Adrenal gland (tissue), 12 donors: ENCODE results near the gene ERCC5. TPM values are rescaled to one million over a fixed set of nuclear protein-coding genes. Genes with fewer than 3 reads are reported as not detected.
A peak's percentile ranks its signal among the peaks of the same experiment; 100 is the strongest.

Source experiments
- DNase-seq, 7 donors: peaks; one replicate each; pipeline ENCODE4 v3.0.0-alpha.2; 2019 to 2020
- H3K27ac ChIP-seq, 5 donors: fragments of 200-600 bp; sonication (generic) in 4 of 5; 1 replicate in 3 of 5; 2 replicates in 2 of 5; pipeline versions ENCODE4 v1.5.1 to v1.8.0; 2016 to 2020; ENCODE audit warnings: mild to moderate bottlenecking in 1 of 5
- H3K27me3 ChIP-seq: fragments of 200-600 bp; 2 replicates; pipeline ENCODE4 v1.8.0; 2021
- H3K36me3 ChIP-seq, 2 donors: fragments of 200-600 bp; replicated peaks in 1 of 2; 1 replicate in 1 of 2; 2 replicates in 1 of 2; pipeline versions ENCODE4 v1.5.1 to v1.8.0; 2018 to 2022
- H3K4me1 ChIP-seq, 2 donors: fragments of 200-600 bp; replicated peaks in 1 of 2; 1 replicate in 1 of 2; 2 replicates in 1 of 2; pipeline versions ENCODE4 v1.5.1 to v1.8.0; 2018 to 2021
- H3K4me3 ChIP-seq, 4 donors: fragments of 200-600 bp; sonication (generic) in 3 of 4; one replicate each; pipeline ENCODE4 v1.5.1; 2016 to 2018
- H3K9me3 ChIP-seq, 3 donors: fragments of 200-600 bp; sonication (generic) in 1 of 3; replicated peaks in 1 of 3; 1 replicate in 2 of 3; 2 replicates in 1 of 3; pipeline versions ENCODE4 v1.5.1 to v1.8.0; 2016 to 2021
- POLR2A ChIP-seq, 2 donors: fragments of 450-650 bp; IDR thresholded peaks; one replicate each; pipeline ENCODE4 v1.6.1; 2017; ENCODE audit warnings: antibody characterized with exemption in 2 of 2, mild to moderate bottlenecking in 2 of 2, moderate library complexity in 1 of 2
- WGBS, 4 donors: extraction: QIAGEN DNeasy Blood & Tissue Kit in 2 of 4; methylation state at CpG; one replicate each; pipeline versions ENCODE4 v1.1.5 to v1.1.7; 2013 to 2017; 5-methylcytosine and 5-hydroxymethylcytosine counted together
- intact Hi-C, 2 donors: fragments of 100-400 bp; cut with DNase I; formaldehyde crosslinking; loops; one replicate each; pipeline versions ENCODE4 v1.14.1 to v1.15.0; 2022 to 2023
- polyA plus RNA-seq, 3 donors: library from polyadenylated mRNA; stranded (reverse); fragments of 200-250 nt in 2 of 3; fragments of 350-450 nt in 1 of 3; fragmentation: Illumina TruSeq in 1 of 3; extraction: RNeasy Lipid Tissue Mini Kit (QIAGEN cat#74804) in 1 of 3; gene quantifications; one replicate each; pipeline ENCODE4 v1.2.3, GENCODE V29; 2013 to 2014
- total RNA-seq, 9 donors: library from RNA; depleted of rRNA in 4 of 9; stranded (reverse); fragments of >200 nt in 4 of 9; fragments of 120-200 nt in 1 of 9; fragmentation: NEBNext Ultra II Directional in 1 of 9; extraction: Animal tissue kit (Norgen Biotek cat#: 25700) in 1 of 9; gene quantifications; one replicate each; pipeline versions ENCODE4 v1.1.0 to v1.2.4, GENCODE V29; 2013 to 2023
- TF ChIP-seq, protein P1 (sequence below), 6 experiments: fragments of 450-650 bp in 4 of 6; fragments of 200-600 bp in 2 of 6; sonication (generic) in 1 of 6; IDR thresholded peaks; 1 replicate in 5 of 6; 2 replicates in 1 of 6; pipeline versions ENCODE4 v1.5.1 to v1.8.0; 2016 to 2021; ENCODE audit warnings: antibody characterized with exemption in 6 of 6, mild to moderate bottlenecking in 2 of 6, moderate library complexity in 1 of 6
- donor health status: healthy with polysubstance abuse.
- donor health status: Bipolar disorder and iron deficiency.
- donor health status: DM: yes; HTN: yes; CAD: no.
- donor health status: DM: no; HTN: no; CAD: no.
- donor health status: DM: no; HTN: no; CAD: no.
- donor health status: DM: yes; HTN: yes; CAD: no.

ERCC5 gene
- total and polyA plus RNA-seq, 12 donors, result 37.8 to 185 (median 64.6) TPM

DNA sequence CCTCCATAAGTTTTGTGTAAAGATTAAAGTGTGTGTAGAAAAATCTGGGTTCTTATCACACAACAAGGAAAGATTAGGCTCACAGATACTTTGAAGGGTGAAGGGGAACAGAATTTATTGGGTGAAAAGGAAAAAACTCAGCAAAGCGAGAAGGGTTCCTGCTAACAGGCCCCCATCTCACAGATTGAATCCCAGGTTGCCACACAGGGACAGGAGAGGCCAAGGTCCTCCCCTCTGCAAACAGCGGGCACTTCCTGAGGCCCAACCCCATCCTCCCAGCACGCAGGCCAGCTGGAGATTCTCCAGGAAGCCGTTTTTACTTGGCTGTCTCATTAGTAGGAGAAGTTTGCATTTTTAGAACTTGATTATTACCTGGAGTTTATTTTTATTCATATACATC, 15.2 kb upstream of the ERCC5 start:
- Histone ChIP-seq H3K9me3 (no peaks in the 10 kb centered on the region), H3K4me3 (no peak overlapping the region), H3K27me3 (no peaks in the 10 kb centered on the region), H3K4me1 (no peaks in the 10 kb centered on the region), H3K36me3 (peaks cover 0 to 14% of the 10 kb centered on the region in 2 donors), H3K27ac (no peak overlapping the region)
- WGBS, 4 donors, result 20 to 32% (median 27%) methylated on average over 4 of the region's 4 CpGs
- peak; percentile 33 to 72 (median 58) for DNase-seq
- no peak for TF ChIP-seq POLR2A (IDR thresholded peaks at IDR 0.05)
- TF ChIP-seq, protein P1, sequence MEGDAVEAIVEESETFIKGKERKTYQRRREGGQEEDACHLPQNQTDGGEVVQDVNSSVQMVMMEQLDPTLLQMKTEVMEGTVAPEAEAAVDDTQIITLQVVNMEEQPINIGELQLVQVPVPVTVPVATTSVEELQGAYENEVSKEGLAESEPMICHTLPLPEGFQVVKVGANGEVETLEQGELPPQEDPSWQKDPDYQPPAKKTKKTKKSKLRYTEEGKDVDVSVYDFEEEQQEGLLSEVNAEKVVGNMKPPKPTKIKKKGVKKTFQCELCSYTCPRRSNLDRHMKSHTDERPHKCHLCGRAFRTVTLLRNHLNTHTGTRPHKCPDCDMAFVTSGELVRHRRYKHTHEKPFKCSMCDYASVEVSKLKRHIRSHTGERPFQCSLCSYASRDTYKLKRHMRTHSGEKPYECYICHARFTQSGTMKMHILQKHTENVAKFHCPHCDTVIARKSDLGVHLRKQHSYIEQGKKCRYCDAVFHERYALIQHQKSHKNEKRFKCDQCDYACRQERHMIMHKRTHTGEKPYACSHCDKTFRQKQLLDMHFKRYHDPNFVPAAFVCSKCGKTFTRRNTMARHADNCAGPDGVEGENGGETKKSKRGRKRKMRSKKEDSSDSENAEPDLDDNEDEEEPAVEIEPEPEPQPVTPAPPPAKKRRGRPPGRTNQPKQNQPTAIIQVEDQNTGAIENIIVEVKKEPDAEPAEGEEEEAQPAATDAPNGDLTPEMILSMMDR (IDR thresholded peaks at IDR 0.05), result no peak
- intact Hi-C loops, result no loop called here

DNA sequence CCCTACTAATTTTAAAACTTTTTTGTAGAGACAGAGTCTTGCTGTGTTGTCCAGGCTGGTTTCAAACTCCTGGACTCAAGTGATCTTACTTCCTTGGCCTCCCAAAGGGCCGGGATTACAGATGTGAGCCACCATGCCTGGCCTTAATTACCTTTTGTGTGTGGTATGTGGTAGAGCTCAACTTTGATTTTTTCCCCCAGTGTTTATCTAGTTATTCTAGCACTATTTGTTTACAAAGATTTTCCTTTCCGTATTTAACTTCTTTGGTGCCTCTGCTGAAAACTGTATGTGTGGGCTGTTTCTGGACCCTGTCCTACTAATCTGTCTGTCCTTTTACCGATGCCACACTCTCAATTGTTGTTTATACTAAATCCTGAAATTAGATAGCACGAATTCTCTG, 9.4 kb upstream of the ERCC5 start:
- no peaks in the 10 kb centered on the region for H3K9me3 ChIP-seq
- no peak for DNase-seq
- TF ChIP-seq POLR2A (IDR thresholded peaks at IDR 0.05), result no peak
- TF ChIP-seq, protein P1 (IDR thresholded peaks at IDR 0.05), result no peak
- 92 to 97% (median 94%) methylated on average over 4 of the region's 4 CpGs for WGBS, 4 donors
- no peak overlapping the region for H3K27ac ChIP-seq
- no peaks in the 10 kb centered on the region for H3K27me3 ChIP-seq
- peaks cover 0 to 19% of the 10 kb centered on the region in 2 donors for H3K36me3 ChIP-seq
- H3K4me1 ChIP-seq, result no peaks in the 10 kb centered on the region
- intact Hi-C loops, result no loop called here
- H3K4me3 ChIP-seq, result no peak overlapping the region

DNA sequence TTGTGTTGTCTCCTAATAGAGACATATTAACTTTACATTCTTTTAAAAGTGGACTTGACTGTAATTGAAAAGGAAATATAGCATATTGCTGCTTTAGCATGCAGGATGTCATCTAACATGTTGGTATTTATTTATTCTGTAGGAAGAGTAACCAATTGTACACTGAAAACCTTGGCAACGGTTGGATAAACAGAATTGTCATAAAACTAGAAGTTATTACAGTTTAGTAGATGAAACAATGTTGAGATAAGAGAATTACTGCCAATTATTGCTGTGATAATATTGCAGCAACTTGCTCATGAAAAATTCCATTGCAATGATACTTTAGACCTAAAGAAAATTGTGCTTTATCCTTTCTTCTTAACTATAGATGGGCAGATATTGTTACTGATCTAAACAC, 7.6 kb upstream of the ERCC5 start:
- Histone ChIP-seq H3K4me1 (no peaks in the 10 kb centered on the region), H3K9me3 (no peaks in the 10 kb centered on the region), H3K36me3 (peaks cover 0 to 19% of the 10 kb centered on the region in 2 donors), H3K27ac (no peak overlapping the region), H3K27me3 (no peaks in the 10 kb centered on the region), H3K4me3 (no peak overlapping the region)
- DNase-seq, result no peak
- intact Hi-C loops, result no loop called here
- TF ChIP-seq, protein P1 (IDR thresholded peaks at IDR 0.05), result no peak
- TF ChIP-seq POLR2A (IDR thresholded peaks at IDR 0.05), result no peak
- WGBS, 4 donors, result 69 to 79% (median 72%) methylated on average over 1 of the region's 1 CpG

DNA sequence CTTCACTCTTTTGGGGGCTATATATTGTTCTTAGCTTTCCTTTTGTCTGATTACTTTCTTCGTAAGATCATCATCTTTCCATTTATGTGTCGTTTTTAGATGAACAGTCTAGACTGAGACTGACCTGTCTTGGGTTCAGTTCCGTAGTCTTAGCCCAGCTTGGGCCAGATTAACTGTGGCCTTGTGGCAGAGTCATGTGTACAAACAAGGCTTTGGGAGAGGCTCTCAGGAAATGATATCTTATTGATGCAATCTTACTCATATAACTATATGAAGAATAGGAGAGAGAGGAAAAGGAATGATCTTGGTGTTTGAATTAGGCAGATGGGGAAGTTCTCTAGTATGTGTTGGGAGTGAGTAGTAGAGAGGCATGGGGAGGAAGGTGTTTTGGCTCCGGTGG, 6.8 kb upstream of the ERCC5 start:
- peaks cover 0 to 19% of the 10 kb centered on the region in 2 donors for H3K36me3 ChIP-seq
- 45 to 49% (median 47%) methylated on average over 4 of the region's 4 CpGs for WGBS, 4 donors
- intact Hi-C loops, result no loop called here

More for the DNA sequence above, 6.8 kb upstream of the ERCC5 start:
- Histone ChIP-seq H3K4me3 (no peak overlapping the region), H3K4me1 (no peaks in the 10 kb centered on the region), H3K27me3 (no peaks in the 10 kb centered on the region), H3K9me3 (no peaks in the 10 kb centered on the region), H3K27ac (no peak overlapping the region)
- TF ChIP-seq, protein P1 (IDR thresholded peaks at IDR 0.05), result no peak
- no peak for TF ChIP-seq POLR2A (IDR thresholded peaks at IDR 0.05)
- DNase-seq, result no peak
